Parathyroid adenoma (tissue), 2 donors: ENCODE data around the gene PRKG1.

Experiments
- H2AFZ ChIP-seq: fragments of 300-600 bp; sonication (generic); one replicate; pipeline ENCODE4 v1.7.0; 2017; ENCODE audit warnings: antibody characterized with exemption, mild to moderate bottlenecking
- H3K27ac ChIP-seq: fragments of 300-600 bp; sonication (generic); one replicate; pipeline ENCODE4 v1.7.0; 2017
- H3K27me3 ChIP-seq: fragments of 300-600 bp; sonication (generic); one replicate; pipeline ENCODE4 v1.7.0; 2017; ENCODE audit warnings: low read length; ENCODE audit not compliant: control insufficient read depth, insufficient read depth
- H3K36me3 ChIP-seq: fragments of 300-600 bp; sonication (generic); one replicate; pipeline ENCODE4 v1.7.0; 2017; ENCODE audit warnings: low read length; ENCODE audit not compliant: control insufficient read depth, insufficient read depth
- H3K4me1 ChIP-seq: fragments of 300-600 bp; sonication (generic); one replicate; pipeline ENCODE4 v1.7.0; 2017; ENCODE audit warnings: control low read depth
- H3K4me2 ChIP-seq: fragments of 300-600 bp; sonication (generic); one replicate; pipeline ENCODE4 v1.7.0; 2017; ENCODE audit warnings: low read length
- H3K4me3 ChIP-seq: fragments of 300-600 bp; sonication (generic); one replicate; pipeline ENCODE4 v1.7.0; 2017; ENCODE audit warnings: low read depth, low read length
- H3K79me2 ChIP-seq: fragments of 300-600 bp; sonication (generic); one replicate; pipeline ENCODE4 v1.7.0; 2017; ENCODE audit warnings: control low read depth
- H3K9ac ChIP-seq: fragments of 300-600 bp; sonication (generic); one replicate; pipeline ENCODE4 v1.7.0; 2017; ENCODE audit warnings: mild to moderate bottlenecking
- H3K9me3 ChIP-seq: fragments of 300-600 bp; sonication (generic); one replicate; pipeline ENCODE4 v1.7.0; 2017; ENCODE audit warnings: low read length; ENCODE audit not compliant: control insufficient read depth
- CTCF ChIP-seq: fragments of 300-600 bp; sonication (generic); IDR thresholded peaks from one replicate; pipeline ENCODE4 v1.7.0; 2017; ENCODE audit warnings: antibody characterized with exemption, mild to moderate bottlenecking
- donor health status: primary hyperparathyroidism.

The PRKG1 gene

DNA sequence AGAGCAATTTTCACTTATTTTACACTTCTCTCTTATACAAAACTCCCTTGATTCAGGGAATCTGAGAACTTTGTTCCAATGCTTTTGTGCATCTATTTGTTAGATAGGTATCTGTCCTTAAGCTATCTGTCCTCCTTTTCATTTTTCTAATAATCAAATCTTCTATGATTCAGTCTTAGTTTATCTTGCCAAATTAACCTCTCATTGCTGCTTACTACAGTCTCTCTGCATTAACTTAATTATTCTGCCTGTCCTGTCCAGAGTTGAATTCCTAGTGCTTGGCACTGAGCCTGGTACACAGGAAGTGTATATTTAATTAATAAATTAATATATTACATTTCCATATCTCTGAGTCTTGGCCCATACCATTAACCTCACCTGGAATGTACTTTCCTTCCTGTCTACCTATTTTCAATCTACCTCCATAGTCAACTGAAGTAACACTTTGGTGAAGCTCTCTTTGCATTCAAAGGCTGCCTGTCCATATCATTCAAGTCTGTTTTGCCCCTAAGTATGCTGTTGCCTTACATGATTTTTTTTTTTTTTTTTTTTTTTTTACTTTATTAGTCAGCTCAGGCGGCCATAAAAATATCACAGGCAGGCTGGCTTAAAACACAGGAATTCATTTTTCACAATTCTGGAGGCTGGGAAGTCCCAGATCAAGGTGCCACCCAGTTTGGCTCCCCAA, 691.1 kb downstream of the PRKG1 start:
- Histone ChIP-seq H3K36me3 (no peaks in the 10 kb centered on the region), H3K27me3 (no peaks in the 10 kb centered on the region), H3K27ac (no peak overlapping the region), H2AFZ (no peak overlapping the region), H3K4me3 (no peak overlapping the region), H3K79me2 (no peaks in the 10 kb centered on the region), H3K4me2 (no peak overlapping the region), H3K4me1 (no peaks in the 10 kb centered on the region), H3K9ac (no peak overlapping the region), H3K9me3 (no peaks in the 10 kb centered on the region)
- TF ChIP-seq CTCF: no peak

- H3K9ac ChIP-seq: no peak overlapping the region
- no peak for TF ChIP-seq CTCF
- no peak overlapping the region for H3K4me2 ChIP-seq
- no peak overlapping the region for H2AFZ ChIP-seq
- H3K9me3 ChIP-seq: no peaks in the 10 kb centered on the region
- H3K4me3 ChIP-seq: no peak overlapping the region
- H3K27ac ChIP-seq: no peak overlapping the region
- H3K4me1 ChIP-seq: no peaks in the 10 kb centered on the region
- H3K27me3 ChIP-seq: no peaks in the 10 kb centered on the region
- H3K79me2 ChIP-seq: no peaks in the 10 kb centered on the region
- no peaks in the 10 kb centered on the region for H3K36me3 ChIP-seq
These were observed 692.3 kb downstream of the PRKG1 start for GRCh38 chr10:51766423-51767102.

GRCh38 chr10:51767103-51767763, 692.9 kb downstream of the PRKG1 start:
- no peaks in the 10 kb centered on the region for H3K27me3 ChIP-seq
- H3K27ac ChIP-seq: no peak overlapping the region
- H3K9me3 ChIP-seq: no peaks in the 10 kb centered on the region
- no peaks in the 10 kb centered on the region for H3K36me3 ChIP-seq
- H3K79me2 ChIP-seq: no peaks in the 10 kb centered on the region
- H3K9ac ChIP-seq: no peak overlapping the region
- H3K4me3 ChIP-seq: no peak overlapping the region
- H2AFZ ChIP-seq: no peak overlapping the region
- TF ChIP-seq CTCF: no peak
- H3K4me1 ChIP-seq: no peaks in the 10 kb centered on the region
- H3K4me2 ChIP-seq: no peak overlapping the region

- no peak overlapping the region for H3K4me2 ChIP-seq
- no peak overlapping the region for H3K27ac ChIP-seq
- no peaks in the 10 kb centered on the region for H3K36me3 ChIP-seq
- H3K9ac ChIP-seq: no peak overlapping the region
- H3K27me3 ChIP-seq: no peaks in the 10 kb centered on the region
- H2AFZ ChIP-seq: no peak overlapping the region
- no peaks in the 10 kb centered on the region for H3K4me1 ChIP-seq
- no peak for TF ChIP-seq CTCF
- no peaks in the 10 kb centered on the region for H3K79me2 ChIP-seq
- H3K9me3 ChIP-seq: no peaks in the 10 kb centered on the region
- no peak overlapping the region for H3K4me3 ChIP-seq
These were observed 694.7 kb downstream of the PRKG1 start for GRCh38 chr10:51768886-51769465.
